Naive thymus-derived CD4-positive, alpha-beta T cell (primary cell): ENCODE measurements around the gene GPR78. TPM values are rescaled to one million over a fixed set of nuclear protein-coding genes. Genes with fewer than 3 reads are reported as not detected.
A peak's percentile ranks its signal among the peaks of the same experiment; 100 is the strongest.

Experiments used
- ATAC-seq: fragments of 150-1000 bp; cut with Tn5 transposase; 2 replicates; pipeline ENCODE4 v1.10.0; 2021; ENCODE audit warnings: mild to moderate bottlenecking, moderate library complexity
- CTCF ChIA-PET: fragments of 350-600 bp; sonication (Branson Sonifier 250); formaldehyde crosslinking; loops from one replicate; lab custom pipeline; 2021; ENCODE audit warnings: antibody characterized with exemption; lab: Charles Lee
- POLR2A ChIA-PET: fragments of 350-600 bp; sonication (Branson Sonifier 250); formaldehyde crosslinking; loops from one replicate; lab custom pipeline; 2021; ENCODE audit warnings: antibody characterized with exemption, inconsistent platforms; lab: Charles Lee
- DNase-seq, 9 donors: peaks; one replicate each; pipeline versions ENCODE4 v3.0.0 to v3.0.0-alpha.2; 2020 to 2022; ENCODE audit warnings: mixed read lengths in 1 of 9
- H3K27ac ChIP-seq: one replicate; pipeline ENCODE4 v1.7.0; 2013; ENCODE audit warnings: mild to moderate bottlenecking, low read depth, low read length, moderate library complexity
- H3K27me3 ChIP-seq, 2 donors: one replicate each; pipeline ENCODE4 v1.7.0; 2013; ENCODE audit warnings: low read length in 2 of 2, mild to moderate bottlenecking in 2 of 2, moderate library complexity in 2 of 2; ENCODE audit not compliant: control insufficient read depth in 2 of 2, insufficient read depth in 2 of 2
- H3K36me3 ChIP-seq, 3 experiments: 1 replicate in 2 of 3; 2 replicates in 1 of 3; pipeline ENCODE4 v1.7.0; 2013; ENCODE audit warnings: low read length in 3 of 3, mild to moderate bottlenecking in 3 of 3, moderate library complexity in 1 of 3; ENCODE audit not compliant: insufficient read depth in 3 of 3, control insufficient read depth in 2 of 3
- H3K4me1 ChIP-seq, 2 donors: one replicate each; pipeline ENCODE4 v1.7.0; 2013; ENCODE audit warnings: low read length in 2 of 2, mild to moderate bottlenecking in 2 of 2, moderate library complexity in 1 of 2; ENCODE audit not compliant: control insufficient read depth in 2 of 2, insufficient read depth in 2 of 2
- H3K4me3 ChIP-seq: 2 replicates; pipeline ENCODE4 v1.7.0; 2013; ENCODE audit warnings: mild to moderate bottlenecking, low read length
- H3K9me3 ChIP-seq, 3 experiments: 1 replicate in 2 of 3; 2 replicates in 1 of 3; pipeline ENCODE4 v1.7.0; 2013; ENCODE audit warnings: low read length in 3 of 3; ENCODE audit not compliant: control insufficient read depth in 2 of 3
- H3K27ac Mint-ChIP-seq, 9 donors: one replicate each; pipeline ENCODE4 v1.8.0; 2020 to 2022; ENCODE audit warnings: mixed read lengths in 9 of 9, mild to moderate bottlenecking in 8 of 9, moderate library complexity in 5 of 9, inconsistent platforms in 2 of 9
- H3K27me3 Mint-ChIP-seq, 5 donors: one replicate each; pipeline ENCODE4 v1.8.0; 2021 to 2022; ENCODE audit warnings: mixed read lengths in 5 of 5, mild to moderate bottlenecking in 1 of 5
- H3K36me3 Mint-ChIP-seq, 5 donors: one replicate each; pipeline ENCODE4 v1.8.0; 2020 to 2022; ENCODE audit warnings: mixed read lengths in 5 of 5, mild to moderate bottlenecking in 3 of 5, inconsistent platforms in 1 of 5
- H3K4me1 Mint-ChIP-seq, 7 donors: one replicate each; pipeline ENCODE4 v1.8.0; 2020 to 2022; ENCODE audit warnings: mixed read lengths in 7 of 7, mild to moderate bottlenecking in 3 of 7, inconsistent platforms in 1 of 7
- H3K4me3 Mint-ChIP-seq, 10 donors: one replicate each; pipeline ENCODE4 v1.8.0; 2020 to 2022; ENCODE audit warnings: mild to moderate bottlenecking in 10 of 10, mixed read lengths in 10 of 10, moderate library complexity in 6 of 10, inconsistent platforms in 2 of 10
- H3K9me3 Mint-ChIP-seq, 11 donors: one replicate each; pipeline ENCODE4 v1.8.0; 2020 to 2022; ENCODE audit warnings: mixed read lengths in 11 of 11, mild to moderate bottlenecking in 4 of 11, inconsistent platforms in 1 of 11, moderate library complexity in 1 of 11
- intact Hi-C, 2 donors: fragments of 100-400 bp; cut with micrococcal nuclease; formaldehyde crosslinking; loops; one replicate each; pipeline ENCODE4 v1.15.1; 2023
- polyA plus RNA-seq, 2 donors: library from polyadenylated mRNA; unstranded; fragments of 300-500 nt; fragmentation: Illumina TruSeq; gene quantifications; one replicate each; pipeline ENCODE4 v1.2.3, GENCODE V29; 2021
- total RNA-seq, 6 experiments: library from RNA in 5 of 6; stranded (reverse) in 5 of 6; gene quantifications; 1 replicate in 5 of 6; 2 replicates in 1 of 6; pipeline ENCODE4 v1.2.3 and lab custom pipeline; 2021 to 2026

GPR78 gene
- total and polyA plus RNA-seq, 7 experiments from 2014 or later: not detected

GRCh38 chr4:8537041-8537461 is 43.1 kb upstream of the GPR78 start:
- Histone ChIP-seq H3K27ac (no peak overlapping the region), H3K36me3 (no peaks in the 10 kb centered on the region), H3K4me1 (no peaks in the 10 kb centered on the region), H3K27me3 (no peaks in the 10 kb centered on the region), H3K4me3 (no peak overlapping the region), H3K9me3 (no peaks in the 10 kb centered on the region)
- ChIA-PET POLR2A (no interaction called here), CTCF (no interaction called here)
- ATAC-seq (no peak), DNase-seq (no peak)
- peaks cover 0 to 14% (median 4%) of the 10 kb centered on the region in 11 donors for H3K9me3 Mint-ChIP-seq
- no peak overlapping the region for H3K27ac Mint-ChIP-seq
- peaks cover 0 to 2% (median 0%) of the 10 kb centered on the region in 5 donors for H3K36me3 Mint-ChIP-seq
- intact Hi-C loops: no loop called here
- no peak overlapping the region for H3K4me3 Mint-ChIP-seq
- peaks cover 0 to 14% (median 8%) of the 10 kb centered on the region in 7 donors for H3K4me1 Mint-ChIP-seq
- H3K27me3 Mint-ChIP-seq: peaks cover 0 to 10% (median 5%) of the 10 kb centered on the region in 5 donors

GRCh38 chr4:8538076-8538702 is 42.0 kb upstream of the GPR78 start:
- intact Hi-C loops: no loop called here
- Mint-ChIP-seq H3K9me3 (peaks cover 0 to 14% (median 4%) of the 10 kb centered on the region in 11 donors), H3K27ac (no peak overlapping the region), H3K4me1 (peaks cover 0 to 13% (median 8%) of the 10 kb centered on the region in 7 donors), H3K36me3 (peaks cover 0 to 2% (median 0%) of the 10 kb centered on the region in 5 donors), H3K4me3 (no peak overlapping the region), H3K27me3 (peaks cover 0 to 10% (median 0%) of the 10 kb centered on the region in 5 donors)
- POLR2A ChIA-PET: no interaction called here
- CTCF ChIA-PET: no interaction called here
- Histone ChIP-seq H3K9me3 (no peaks in the 10 kb centered on the region), H3K27me3 (no peaks in the 10 kb centered on the region), H3K4me3 (no peak overlapping the region), H3K36me3 (no peaks in the 10 kb centered on the region), H3K27ac (no peak overlapping the region), H3K4me1 (no peaks in the 10 kb centered on the region)
- DNase-seq (no peak), ATAC-seq (no peak)

GRCh38 chr4:8538703-8539567 is 41.3 kb upstream of the GPR78 start:
- ChIA-PET POLR2A (no interaction called here), CTCF (no interaction called here)
- no peak for DNase-seq
- Mint-ChIP-seq H3K27me3 (peaks cover 0 to 7% (median 0%) of the 10 kb centered on the region in 5 donors), H3K4me3 (no peak overlapping the region), H3K27ac (peak overlapping the region in 1 of 9 donors; percentile 71), H3K36me3 (peaks cover 0 to 2% (median 0%) of the 10 kb centered on the region in 5 donors), H3K4me1 (peaks cover 0 to 12% (median 8%) of the 10 kb centered on the region in 7 donors), H3K9me3 (peaks cover 0 to 13% (median 3%) of the 10 kb centered on the region in 11 donors)
- H3K27me3 ChIP-seq: no peaks in the 10 kb centered on the region
- no peaks in the 10 kb centered on the region for H3K4me1 ChIP-seq
- H3K36me3 ChIP-seq: no peaks in the 10 kb centered on the region
- no peaks in the 10 kb centered on the region for H3K9me3 ChIP-seq
- no peak for ATAC-seq
- H3K4me3 ChIP-seq: no peak overlapping the region
- no peak overlapping the region for H3K27ac ChIP-seq
- intact Hi-C loops: no loop called here

GRCh38 chr4:8539661-8540060 is 40.5 kb upstream of the GPR78 start:
- Mint-ChIP-seq H3K36me3 (no peaks in the 10 kb centered on the region), H3K27ac (peak overlapping the region in 8 of 9 donors; percentile 24 to 87 (median 76)), H3K27me3 (peaks cover 0 to under 1% (median 0%) of the 10 kb centered on the region in 5 donors), H3K4me1 (peaks cover 0 to 11% (median 8%) of the 10 kb centered on the region in 7 donors), H3K9me3 (peaks cover 0 to 9% (median 1%) of the 10 kb centered on the region in 11 donors), H3K4me3 (peak overlapping the region in 9 of 10 donors; percentile 12 to 75 (median 56))
- Histone ChIP-seq H3K4me1 (no peaks in the 10 kb centered on the region), H3K9me3 (no peaks in the 10 kb centered on the region), H3K27me3 (no peaks in the 10 kb centered on the region), H3K36me3 (no peaks in the 10 kb centered on the region), H3K27ac (no peak overlapping the region), H3K4me3 (no peak overlapping the region)
- ChIA-PET CTCF (no interaction called here), POLR2A (no interaction called here)
- intact Hi-C loops: loop anchor here in 1 of 2 donors (10.0 kb wide), 1 partner anchor 295 kb away; no protein-coding TSS in a partner anchor
- ATAC-seq (peak; percentile 40), DNase-seq (no peak)

GRCh38 chr4:8540072-8540471 is 40.1 kb upstream of the GPR78 start:
- Histone ChIP-seq H3K4me1 (no peaks in the 10 kb centered on the region), H3K27me3 (no peaks in the 10 kb centered on the region), H3K4me3 (no peak overlapping the region), H3K36me3 (no peaks in the 10 kb centered on the region), H3K27ac (peak overlapping the region; percentile 14), H3K9me3 (no peaks in the 10 kb centered on the region)
- H3K36me3 Mint-ChIP-seq: no peaks in the 10 kb centered on the region
- intact Hi-C loops: loop anchor here in 1 of 2 donors (10.0 kb wide), 1 partner anchor 295 kb away; no protein-coding TSS in a partner anchor
- peak overlapping the region in 8 of 9 donors; percentile 50 to 87 (median 76) for H3K27ac Mint-ChIP-seq
- POLR2A ChIA-PET: no interaction called here
- CTCF ChIA-PET: no interaction called here
- H3K9me3 Mint-ChIP-seq: peaks cover 0 to 7% (median 1%) of the 10 kb centered on the region in 11 donors
- peak in 3 of 9 donors; percentile 11 to 25 (median 16) for DNase-seq
- H3K27me3 Mint-ChIP-seq: no peaks in the 10 kb centered on the region
- peak; percentile 59 for ATAC-seq
- peak overlapping the region in 9 of 10 donors; percentile 12 to 75 (median 56) for H3K4me3 Mint-ChIP-seq
- H3K4me1 Mint-ChIP-seq: peaks cover 0 to 11% (median 8%) of the 10 kb centered on the region in 7 donors

GRCh38 chr4:8540586-8540985 is 39.6 kb upstream of the GPR78 start:
- peaks cover 0 to 5% (median 0%) of the 10 kb centered on the region in 5 donors for H3K27me3 Mint-ChIP-seq
- H3K9me3 Mint-ChIP-seq: peaks cover 0 to 7% (median 0%) of the 10 kb centered on the region in 11 donors
- peaks cover 0 to 11% (median 8%) of the 10 kb centered on the region in 7 donors for H3K4me1 Mint-ChIP-seq
- intact Hi-C loops: loop anchor here in 1 of 2 donors (10.0 kb wide), 1 partner anchor 296 kb away; no protein-coding TSS in a partner anchor
- H3K36me3 Mint-ChIP-seq: no peaks in the 10 kb centered on the region
- H3K27ac ChIP-seq: no peak overlapping the region
- peak overlapping the region in 1 of 9 donors; percentile 87 for H3K27ac Mint-ChIP-seq
- H3K36me3 ChIP-seq: no peaks in the 10 kb centered on the region
- H3K9me3 ChIP-seq: no peaks in the 10 kb centered on the region
- H3K4me1 ChIP-seq: no peaks in the 10 kb centered on the region
- POLR2A ChIA-PET: no interaction called here
- CTCF ChIA-PET: no interaction called here
- no peak overlapping the region for H3K4me3 Mint-ChIP-seq
- no peak for ATAC-seq
- no peak overlapping the region for H3K4me3 ChIP-seq
- H3K27me3 ChIP-seq: no peaks in the 10 kb centered on the region
- no peak for DNase-seq
